GM21737 (cell line): Measurements from ENCODE around the gene SNX32.

Source experiments
- ATAC-seq: cut with Tn5 transposase; IDR thresholded peaks from one replicate; pipeline ENCODE4 v1.9.1; 2021; ENCODE audit warnings: mild to moderate bottlenecking, moderate library complexity; ENCODE audit not compliant: unreplicated experiment

SNX32 gene

GRCh38 chr11:65796726-65797601 is 36.8 kb upstream of the SNX32 start:
- ATAC-seq: no peak

- no peak for ATAC-seq
These were observed 36.1 kb upstream of the SNX32 start for GRCh38 chr11:65797711-65798110.

GRCh38 chr11:65798882-65799281 is 34.9 kb upstream of the SNX32 start:
- no peak for ATAC-seq

DNA sequence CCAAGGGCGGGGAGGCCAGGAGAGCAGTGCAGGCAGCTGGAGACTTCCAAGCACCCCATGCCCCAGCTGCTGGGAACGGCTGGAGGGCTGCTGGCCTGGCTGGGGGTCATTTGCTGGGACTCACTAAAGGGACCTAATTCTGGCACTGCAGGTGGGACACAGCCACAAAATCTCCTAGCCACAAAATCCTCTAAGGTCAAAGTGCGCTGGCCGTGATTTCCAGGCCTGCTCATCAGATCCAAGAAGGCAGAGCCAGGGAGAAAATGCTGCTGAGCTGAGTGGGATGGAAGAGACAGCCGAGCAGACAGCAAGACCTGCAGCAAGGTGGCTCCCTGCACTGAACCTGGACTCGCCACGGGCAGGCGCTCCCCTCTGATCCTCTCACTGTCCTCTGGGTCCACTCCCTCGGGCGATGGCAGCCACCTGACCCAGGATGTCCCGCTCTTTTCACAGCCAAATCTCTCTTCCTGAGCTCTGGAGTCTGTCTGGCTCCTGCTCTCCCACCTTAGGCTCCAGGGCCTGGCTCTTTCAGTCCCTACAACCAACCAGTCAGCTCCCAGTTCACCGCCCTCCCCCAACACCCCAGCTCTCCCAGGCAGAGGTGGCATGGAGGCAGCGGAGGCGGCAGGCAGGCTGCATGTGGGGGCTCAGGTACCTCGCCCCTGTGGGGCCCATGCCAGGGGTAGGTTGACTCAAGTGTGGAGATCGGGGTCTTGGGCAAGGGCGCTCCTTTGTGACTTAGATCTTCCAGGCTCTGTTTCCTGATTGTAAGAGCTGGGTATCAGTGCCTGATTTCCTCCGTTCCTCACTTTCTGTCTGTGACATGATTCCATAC is 32.4 kb upstream of the SNX32 start:
- no peak for ATAC-seq

DNA sequence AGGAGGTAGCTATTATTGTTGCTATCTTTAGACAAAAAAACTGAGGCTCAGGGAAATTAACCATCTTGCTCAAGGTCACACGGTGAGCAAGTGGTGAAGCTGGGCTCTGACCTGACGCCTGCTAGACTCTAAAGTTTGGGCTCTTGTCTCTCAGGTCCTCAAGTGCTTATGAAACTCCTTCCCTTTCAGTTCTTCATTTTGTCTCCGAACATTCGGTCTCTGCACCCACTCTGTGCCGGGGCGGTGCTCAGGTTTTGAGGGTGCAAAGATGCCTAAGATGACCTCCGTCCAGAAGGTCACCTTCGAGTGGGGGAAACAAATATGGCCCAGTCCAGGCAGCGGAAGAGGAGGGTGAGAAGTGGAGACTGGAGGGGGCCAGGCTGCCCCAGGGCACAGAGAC is 30.9 kb upstream of the SNX32 start:
- ATAC-seq: no peak

GRCh38 chr11:65803797-65804492 is 29.8 kb upstream of the SNX32 start:
- ATAC-seq: no peak

GRCh38 chr11:65806979-65807378 is 26.8 kb upstream of the SNX32 start:
- no peak for ATAC-seq

GRCh38 chr11:65808744-65809341 is 24.9 kb upstream of the SNX32 start:
- no peak for ATAC-seq

GRCh38 chr11:65809496-65809895 is 24.3 kb upstream of the SNX32 start:
- ATAC-seq: no peak

DNA sequence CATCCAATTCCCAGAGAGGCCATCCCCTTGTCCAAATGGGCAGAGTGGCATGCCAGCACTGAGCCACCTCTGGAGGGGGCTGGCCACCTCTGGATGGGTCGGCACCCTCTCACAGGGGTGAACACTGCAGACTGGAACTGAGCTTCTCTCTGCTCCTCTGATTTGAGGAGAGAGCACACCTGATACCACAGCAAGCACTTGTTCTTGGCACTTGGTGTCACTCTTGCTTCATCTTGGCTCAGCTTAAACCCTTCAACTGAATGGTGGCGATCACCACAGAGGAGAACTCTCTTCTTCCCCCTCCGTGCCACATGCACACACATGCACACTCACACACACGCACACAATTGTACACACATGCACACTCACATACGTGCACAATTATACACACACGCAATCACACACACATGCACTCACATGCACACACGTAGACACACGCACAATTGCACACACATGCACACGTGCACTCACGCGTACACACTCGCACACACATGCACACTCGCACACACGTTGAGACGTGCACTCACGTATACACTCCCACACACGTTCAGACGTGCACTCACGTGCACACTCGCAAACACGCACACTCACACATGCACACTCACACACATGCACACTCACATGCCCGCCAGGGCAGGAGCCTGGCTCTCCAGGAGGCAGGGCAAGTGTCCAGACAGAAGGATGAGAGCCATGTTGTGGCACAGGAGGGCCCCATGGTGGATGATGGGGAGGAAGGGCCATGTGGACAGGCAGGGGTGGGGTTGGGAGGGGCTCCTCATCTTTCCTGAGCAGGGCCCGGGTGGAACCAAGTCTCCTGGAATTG is 23.5 kb upstream of the SNX32 start:
- ATAC-seq: no peak

GRCh38 chr11:65811764-65812475 is 21.8 kb upstream of the SNX32 start:
- no peak for ATAC-seq

DNA sequence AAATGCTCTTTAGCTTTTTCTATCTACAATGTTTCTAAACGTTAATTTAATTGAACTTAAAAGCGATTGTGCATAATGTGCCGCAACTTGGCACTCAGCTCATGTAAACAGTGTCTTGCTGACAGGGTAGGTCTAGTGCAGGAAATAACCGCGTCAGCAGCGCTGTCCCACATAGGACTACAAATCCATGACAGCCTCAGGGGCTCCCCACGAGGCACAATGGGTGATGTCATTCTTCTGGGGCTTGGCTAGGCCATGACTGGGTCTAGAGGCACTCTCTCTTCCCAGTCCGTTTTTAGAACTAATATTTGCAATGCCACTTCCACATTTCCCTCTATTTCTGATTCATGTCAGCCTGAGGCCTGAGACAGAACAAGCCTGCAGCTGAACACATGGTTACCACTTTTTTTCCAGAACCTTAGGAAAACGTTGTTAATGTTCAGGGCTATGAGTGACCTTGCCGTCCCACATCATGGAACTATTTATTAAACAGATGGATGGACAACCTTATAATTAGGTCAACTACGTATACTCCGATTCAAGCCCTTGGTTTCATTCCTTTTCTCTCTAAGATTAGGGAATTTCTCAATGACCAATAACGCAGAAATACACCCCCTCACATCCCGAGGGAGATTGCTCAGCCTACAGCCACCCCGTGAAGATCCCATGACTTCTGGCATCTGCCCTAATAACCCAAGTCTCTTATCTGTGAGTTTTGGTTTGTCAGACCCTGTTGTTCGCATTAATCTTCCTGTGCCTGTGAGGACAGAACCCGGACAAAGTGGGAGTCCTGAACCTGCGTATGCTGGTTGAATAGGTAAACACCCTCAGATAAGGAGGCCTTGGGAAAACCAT is 19.4 kb upstream of the SNX32 start:
- no peak for ATAC-seq

GRCh38 chr11:65814986-65815565 is 18.7 kb upstream of the SNX32 start:
- no peak for ATAC-seq

- no peak for ATAC-seq
These were observed 17.1 kb upstream of the SNX32 start for GRCh38 chr11:65816696-65817095.

DNA sequence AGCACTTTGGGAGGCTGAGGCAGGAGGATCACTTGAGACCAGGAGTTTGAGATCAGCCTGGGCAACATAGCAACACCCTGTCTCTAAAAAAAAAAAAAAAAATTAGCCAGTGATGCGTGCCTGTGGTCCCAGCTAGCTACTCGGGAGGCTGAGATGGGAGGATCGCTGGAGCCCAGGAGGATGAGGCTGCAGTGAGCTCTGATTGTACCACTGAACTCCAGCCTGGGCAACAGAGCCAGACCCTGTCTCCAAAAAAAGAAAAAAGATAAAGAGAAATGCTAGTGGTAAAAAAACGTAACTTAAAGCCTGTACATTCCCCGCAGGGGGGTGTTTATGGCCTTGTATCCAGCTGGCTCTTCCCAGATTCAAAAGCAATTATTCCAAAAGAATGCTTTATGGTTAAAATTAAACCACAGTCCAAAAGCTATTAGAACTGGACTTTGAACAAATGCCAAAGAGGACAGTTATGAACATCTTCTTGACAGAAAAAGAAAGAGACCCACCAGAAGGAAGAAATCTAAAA is 16.4 kb upstream of the SNX32 start:
- no peak for ATAC-seq

GRCh38 chr11:65817835-65818680 is 15.7 kb upstream of the SNX32 start:
- peak; percentile 85 for ATAC-seq

DNA sequence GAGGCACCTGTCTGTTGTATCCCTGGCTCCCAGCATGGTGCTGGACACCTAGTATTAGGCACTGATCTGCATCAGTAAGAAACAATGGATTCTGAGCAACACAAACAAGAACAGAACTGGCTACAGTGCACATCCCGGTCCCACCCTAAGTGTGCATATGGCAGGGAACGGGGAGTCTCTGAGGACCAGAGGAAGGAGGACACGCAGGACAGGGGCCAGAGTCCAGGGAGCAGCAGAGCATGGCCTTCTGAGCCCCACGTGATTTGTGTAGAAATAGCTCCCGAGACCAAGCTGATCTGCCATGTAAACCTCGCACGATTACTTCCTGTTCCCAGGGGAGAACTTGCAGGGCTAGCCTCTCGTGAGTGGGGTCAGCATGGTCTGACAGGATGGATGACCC is 12.7 kb upstream of the SNX32 start:
- no peak for ATAC-seq
